ENCODE data around the gene PIP5KL1. TPM values are rescaled to one million over a fixed set of nuclear protein-coding genes. Genes with fewer than 3 reads are reported as not detected.

Gene PIP5KL1
- total and polyA plus RNA-seq, 2 of the 4 experiments (the other 2 are of a cell fraction): 0.36 to 3.6 TPM

- no peak overlapping the region for H3K18ac ChIP-seq (ENCODE audit: low read depth, low read length)
- H2AK5ac ChIP-seq (ENCODE audit: low read depth, low read length): peak overlapping the region; percentile 3; the same call in 1 of the 2 replicates
- dilution Hi-C loops (cut with HindIII; ENCODE audit: low sequenced_read_pairs, unreplicated experiment): no loop called here
- ChIA-PET CTCF (interaction anchor here (1.0 kb wide), 1 partner anchor 124 kb away, joined by 3 read pairs; no protein-coding TSS in a partner anchor), POLR2A (ENCODE audit: unreplicated experiment) (no interaction called here)
- no peak overlapping the region for H3K56ac ChIP-seq (ENCODE audit: extremely low read depth, insufficient read depth, low read length)
- peaks cover 31% of the 10 kb centered on the region for H3K36me3 ChIP-seq (ENCODE audit: control insufficient read depth, insufficient read depth, low read length)
- ATAC-seq (ENCODE audit: low read depth) (peak; percentile 55), DNase-seq (peak; percentile 47)
- no peak overlapping the region for H3K27ac ChIP-seq (ENCODE audit: insufficient read depth, low read length)
- no peak overlapping the region for H2BK20ac ChIP-seq (ENCODE audit: low read depth, low read length)
- 88% methylated on average over 3 of the region's 6 CpGs; no CpG with 5 or more reads in 1 of the 2 experiments for WGBS, 2 experiments (ENCODE audit: extremely low coverage in 2 of 2, insufficient read length in 1 of 2)
- no peak overlapping the region for H4K5ac ChIP-seq (ENCODE audit: low read depth, low read length)
- H3K4ac ChIP-seq (ENCODE audit: low read depth, low read length): no peak overlapping the region
- H3K23ac ChIP-seq (ENCODE audit: low read depth, low read length): no peak overlapping the region
- peak overlapping the region; percentile 33 for H2AFZ ChIP-seq (replicated peaks; ENCODE audit: low read length, poor library complexity)
- TF ChIP-seq USF2 (IDR thresholded peaks at IDR 0.05; ENCODE audit: low read depth, low read length) (no peak), CEBPB (IDR thresholded peaks at IDR 0.05; ENCODE audit: low read depth, low read length) (no peak), NFE2L2 (IDR thresholded peaks at IDR 0.05; ENCODE audit: low read depth, low read length) (no peak), POLR2A (IDR thresholded peaks at IDR 0.05; ENCODE audit: low read depth, low read length) (no peak), RCOR1 (IDR thresholded peaks at IDR 0.05; ENCODE audit: insufficient replicate concordance, low read length) (no peak), MXI1 (IDR thresholded peaks at IDR 0.05; ENCODE audit: borderline replicate concordance, low read depth, low read length) (no peak), SMC3 (IDR thresholded peaks at IDR 0.05; ENCODE audit: low read depth, low read length) (no peak; the same call in 1 of the 2 replicates), RAD21 (IDR thresholded peaks at IDR 0.05; ENCODE audit: low read length) (peak; percentile 47), MAFK (IDR thresholded peaks at IDR 0.05; ENCODE audit: low read depth, low read length) (no peak), MAZ (IDR thresholded peaks at IDR 0.05; ENCODE audit: borderline replicate concordance, low read depth, low read length) (no peak), BHLHE40 (IDR thresholded peaks at IDR 0.05; ENCODE audit: low read depth, low read length) (no peak), CHD1 (IDR thresholded peaks at IDR 0.05; ENCODE audit: low read depth, low read length) (no peak), RFX5 (IDR thresholded peaks at IDR 0.05; ENCODE audit: low read depth, low read length) (no peak), FOS (IDR thresholded peaks at IDR 0.05; ENCODE audit: low read depth, low read length) (no peak)
- TF ChIP-seq, protein P1, sequence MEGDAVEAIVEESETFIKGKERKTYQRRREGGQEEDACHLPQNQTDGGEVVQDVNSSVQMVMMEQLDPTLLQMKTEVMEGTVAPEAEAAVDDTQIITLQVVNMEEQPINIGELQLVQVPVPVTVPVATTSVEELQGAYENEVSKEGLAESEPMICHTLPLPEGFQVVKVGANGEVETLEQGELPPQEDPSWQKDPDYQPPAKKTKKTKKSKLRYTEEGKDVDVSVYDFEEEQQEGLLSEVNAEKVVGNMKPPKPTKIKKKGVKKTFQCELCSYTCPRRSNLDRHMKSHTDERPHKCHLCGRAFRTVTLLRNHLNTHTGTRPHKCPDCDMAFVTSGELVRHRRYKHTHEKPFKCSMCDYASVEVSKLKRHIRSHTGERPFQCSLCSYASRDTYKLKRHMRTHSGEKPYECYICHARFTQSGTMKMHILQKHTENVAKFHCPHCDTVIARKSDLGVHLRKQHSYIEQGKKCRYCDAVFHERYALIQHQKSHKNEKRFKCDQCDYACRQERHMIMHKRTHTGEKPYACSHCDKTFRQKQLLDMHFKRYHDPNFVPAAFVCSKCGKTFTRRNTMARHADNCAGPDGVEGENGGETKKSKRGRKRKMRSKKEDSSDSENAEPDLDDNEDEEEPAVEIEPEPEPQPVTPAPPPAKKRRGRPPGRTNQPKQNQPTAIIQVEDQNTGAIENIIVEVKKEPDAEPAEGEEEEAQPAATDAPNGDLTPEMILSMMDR (conservative IDR thresholded peaks at IDR 0.05; ENCODE audit: low read depth, low read length): peak; percentile 37
- TF ChIP-seq, protein P2, sequence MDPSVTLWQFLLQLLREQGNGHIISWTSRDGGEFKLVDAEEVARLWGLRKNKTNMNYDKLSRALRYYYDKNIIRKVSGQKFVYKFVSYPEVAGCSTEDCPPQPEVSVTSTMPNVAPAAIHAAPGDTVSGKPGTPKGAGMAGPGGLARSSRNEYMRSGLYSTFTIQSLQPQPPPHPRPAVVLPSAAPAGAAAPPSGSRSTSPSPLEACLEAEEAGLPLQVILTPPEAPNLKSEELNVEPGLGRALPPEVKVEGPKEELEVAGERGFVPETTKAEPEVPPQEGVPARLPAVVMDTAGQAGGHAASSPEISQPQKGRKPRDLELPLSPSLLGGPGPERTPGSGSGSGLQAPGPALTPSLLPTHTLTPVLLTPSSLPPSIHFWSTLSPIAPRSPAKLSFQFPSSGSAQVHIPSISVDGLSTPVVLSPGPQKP (IDR thresholded peaks at IDR 0.05; ENCODE audit: borderline replicate concordance, low read depth, low read length): no peak
- no peak overlapping the region for H3K9ac ChIP-seq (ENCODE audit: low read depth, low read length)
- H4K20me1 ChIP-seq (ENCODE audit: insufficient read depth, low read length): no peaks in the 10 kb centered on the region
- no peak overlapping the region for H2BK15ac ChIP-seq (ENCODE audit: low read depth, low read length)
- H3K4me2 ChIP-seq (ENCODE audit: low read depth, low read length): no peak overlapping the region
- H3K4me1 ChIP-seq (ENCODE audit: control insufficient read depth, insufficient read depth, low read length): peaks cover 5% of the 10 kb centered on the region
- no peaks in the 10 kb centered on the region for H3K27me3 ChIP-seq (ENCODE audit: control insufficient read depth, insufficient read depth, low read length)
- H2BK120ac ChIP-seq (ENCODE audit: low read depth, low read length): no peak overlapping the region
- intact Hi-C loops (cut with micrococcal nuclease): loop anchor here (10.0 kb wide), 1 partner anchor 296 kb away; the partner anchor contains the start of gene STXBP1
- H4K8ac ChIP-seq (ENCODE audit: low read depth in 2 of 2, low read length in 2 of 2): no peak overlapping the region
- H3K14ac ChIP-seq (replicated peaks; ENCODE audit: low read depth, low read length): no peak overlapping the region
- peaks cover 2% of the 10 kb centered on the region; the same call in 1 of the 2 replicates for H3K9me1 ChIP-seq (ENCODE audit: insufficient read depth, low read length)
- no peak overlapping the region for H3K4me3 ChIP-seq (ENCODE audit: insufficient read depth, low read depth, low read length)
- in situ Hi-C loops (cut with MboI; ENCODE audit: low sequenced_read_pairs): no loop called here
- BruUV-seq (replicated peaks): no TSS peak
- H3K9me3 ChIP-seq (ENCODE audit: control insufficient read depth, insufficient read depth, low read length): no peaks in the 10 kb centered on the region
- no peak overlapping the region for H2BK5ac ChIP-seq (ENCODE audit: low read depth, low read length, poor library complexity, severe bottlenecking)
- peaks cover 0 to 15% of the 10 kb centered on the region in 2 experiments; a peak in 1 of 4 replicates for H3K79me1 ChIP-seq (ENCODE audit: low read depth in 1 of 2, low read length in 2 of 2)
- H4K91ac ChIP-seq (ENCODE audit: insufficient read depth, low read depth, low read length): no peak overlapping the region
- peak overlapping the region; percentile 9 for H2AK9ac ChIP-seq (replicated peaks; ENCODE audit: low read depth, low read length, poor library complexity)
Measured at GRCh38 chr9:127910613-127911205, 19.9 kb downstream of the PIP5KL1 start.

Measured in IMR-90 (cell line).